ENCODE results near the gene MARCO.

Gene MARCO

GRCh38 chr2:118967124-118967880 is 25.3 kb downstream of the MARCO start:
- H3K4me3 ChIP-seq (ENCODE audit: low read depth, low read length) = no peak overlapping the region
- DNase-seq (ENCODE audit: low read depth) = no peak
- TF ChIP-seq, protein P1, sequence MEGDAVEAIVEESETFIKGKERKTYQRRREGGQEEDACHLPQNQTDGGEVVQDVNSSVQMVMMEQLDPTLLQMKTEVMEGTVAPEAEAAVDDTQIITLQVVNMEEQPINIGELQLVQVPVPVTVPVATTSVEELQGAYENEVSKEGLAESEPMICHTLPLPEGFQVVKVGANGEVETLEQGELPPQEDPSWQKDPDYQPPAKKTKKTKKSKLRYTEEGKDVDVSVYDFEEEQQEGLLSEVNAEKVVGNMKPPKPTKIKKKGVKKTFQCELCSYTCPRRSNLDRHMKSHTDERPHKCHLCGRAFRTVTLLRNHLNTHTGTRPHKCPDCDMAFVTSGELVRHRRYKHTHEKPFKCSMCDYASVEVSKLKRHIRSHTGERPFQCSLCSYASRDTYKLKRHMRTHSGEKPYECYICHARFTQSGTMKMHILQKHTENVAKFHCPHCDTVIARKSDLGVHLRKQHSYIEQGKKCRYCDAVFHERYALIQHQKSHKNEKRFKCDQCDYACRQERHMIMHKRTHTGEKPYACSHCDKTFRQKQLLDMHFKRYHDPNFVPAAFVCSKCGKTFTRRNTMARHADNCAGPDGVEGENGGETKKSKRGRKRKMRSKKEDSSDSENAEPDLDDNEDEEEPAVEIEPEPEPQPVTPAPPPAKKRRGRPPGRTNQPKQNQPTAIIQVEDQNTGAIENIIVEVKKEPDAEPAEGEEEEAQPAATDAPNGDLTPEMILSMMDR (IDR thresholded peaks at IDR 0.05; ENCODE audit: insufficient read depth, low read depth, low read length, missing control alignments) = no peak

GRCh38 chr2:118968042-118968441 is 26.0 kb downstream of the MARCO start:
- no peak for DNase-seq (ENCODE audit: low read depth)
- TF ChIP-seq, protein P1 (IDR thresholded peaks at IDR 0.05; ENCODE audit: insufficient read depth, low read depth, low read length, missing control alignments) = no peak
- H3K4me3 ChIP-seq (ENCODE audit: low read depth, low read length) = no peak overlapping the region

- TF ChIP-seq, protein P1 (IDR thresholded peaks at IDR 0.05; ENCODE audit: insufficient read depth, low read depth, low read length, missing control alignments) = no peak
- H3K4me3 ChIP-seq (ENCODE audit: low read depth, low read length) = no peak overlapping the region
- no peak for DNase-seq (ENCODE audit: low read depth)
Measured at GRCh38 chr2:118968961-118969733, 27.2 kb downstream of the MARCO start.

GRCh38 chr2:118969734-118970395 is 27.9 kb downstream of the MARCO start:
- TF ChIP-seq, protein P1 (IDR thresholded peaks at IDR 0.05; ENCODE audit: insufficient read depth, low read depth, low read length, missing control alignments) = no peak

DNA sequence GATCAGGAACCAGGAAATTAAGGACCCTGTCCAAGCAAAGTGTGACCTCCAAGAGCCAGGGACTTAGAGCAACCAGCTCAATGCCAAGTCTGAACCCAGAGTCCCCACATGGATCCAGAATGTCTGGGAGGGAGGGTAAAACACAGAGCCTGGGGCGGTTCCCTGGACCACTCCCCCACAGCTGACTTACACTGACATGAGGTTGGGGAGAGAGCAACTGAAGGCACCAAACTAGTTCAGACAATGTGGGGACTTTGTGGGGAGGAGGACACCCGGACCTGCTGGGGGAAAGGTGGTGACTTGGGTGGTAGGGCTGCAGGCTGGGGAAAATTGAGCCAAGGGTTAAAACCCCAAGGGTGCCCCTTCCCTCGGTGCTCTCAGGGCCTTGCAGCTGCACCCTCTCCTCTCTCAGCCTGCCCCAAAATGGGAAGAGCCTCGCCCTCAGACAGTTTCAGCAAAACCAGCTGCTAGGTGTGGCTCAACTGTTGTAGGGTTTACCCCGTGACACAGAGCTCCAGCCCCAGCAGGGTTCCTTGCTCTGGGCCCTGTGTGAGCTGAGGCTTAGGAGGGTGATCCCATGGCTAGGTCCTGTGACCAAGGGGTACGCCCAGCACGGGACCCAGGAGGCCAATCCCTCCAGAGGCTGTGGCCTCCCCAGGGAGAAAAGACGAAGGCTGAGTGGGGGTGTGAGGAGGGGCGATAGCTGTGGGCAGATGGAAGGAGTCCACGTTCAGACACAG is 28.6 kb downstream of the MARCO start:
- no peak for DNase-seq (ENCODE audit: low read depth)
- TF ChIP-seq, protein P1 (IDR thresholded peaks at IDR 0.05; ENCODE audit: insufficient read depth, low read depth, low read length, missing control alignments) = no peak
- H3K4me3 ChIP-seq (ENCODE audit: low read depth, low read length) = no peak overlapping the region

More at GRCh38 chr2:118969734-118970395, 27.9 kb downstream of the MARCO start:
- no peak for DNase-seq (ENCODE audit: low read depth)
- H3K4me3 ChIP-seq (ENCODE audit: low read depth, low read length) = no peak overlapping the region
